Measurements from ENCODE around the gene CTIF.

CTIF gene

GRCh38 chr18:48721312-48721711 lies 182.5 kb downstream of the CTIF start:
- TF ChIP-seq CTCF (IDR thresholded peaks at IDR 0.05): no peak
- Histone ChIP-seq H3K4me3 (ENCODE audit: low read depth, low read length) (no peak overlapping the region), H2AFZ (no peak overlapping the region), H3K9me3 (ENCODE audit: control insufficient read depth, low read length) (no peaks in the 10 kb centered on the region), H3K4me1 (no peaks in the 10 kb centered on the region), H3K79me2 (peaks cover 2% of the 10 kb centered on the region), H3K9ac (no peak overlapping the region), H3K36me3 (ENCODE audit: control insufficient read depth, insufficient read depth, low read length) (no peaks in the 10 kb centered on the region), H3K27me3 (ENCODE audit: control insufficient read depth, insufficient read depth, low read length) (no peaks in the 10 kb centered on the region), H3K4me2 (ENCODE audit: low read length) (no peak overlapping the region), H3K27ac (no peak overlapping the region)

- Histone ChIP-seq H3K79me2 (peaks cover 2% of the 10 kb centered on the region), H3K4me2 (ENCODE audit: low read length) (no peak overlapping the region), H3K9ac (no peak overlapping the region), H3K4me3 (ENCODE audit: low read depth, low read length) (no peak overlapping the region), H3K27ac (no peak overlapping the region), H2AFZ (no peak overlapping the region), H3K4me1 (no peaks in the 10 kb centered on the region), H3K36me3 (ENCODE audit: control insufficient read depth, insufficient read depth, low read length) (no peaks in the 10 kb centered on the region), H3K27me3 (ENCODE audit: control insufficient read depth, insufficient read depth, low read length) (no peaks in the 10 kb centered on the region), H3K9me3 (ENCODE audit: control insufficient read depth, low read length) (no peaks in the 10 kb centered on the region)
- no peak for TF ChIP-seq CTCF (IDR thresholded peaks at IDR 0.05)
These were observed 184.2 kb downstream of the CTIF start for GRCh38 chr18:48723016-48723415.

GRCh38 chr18:48723837-48724236 lies 185.0 kb downstream of the CTIF start:
- no peaks in the 10 kb centered on the region for H3K36me3 ChIP-seq (ENCODE audit: control insufficient read depth, insufficient read depth, low read length)
- H2AFZ ChIP-seq: no peak overlapping the region
- no peak overlapping the region for H3K27ac ChIP-seq
- no peak overlapping the region for H3K4me3 ChIP-seq (ENCODE audit: low read depth, low read length)
- peaks cover 2% of the 10 kb centered on the region for H3K79me2 ChIP-seq
- no peak overlapping the region for H3K9ac ChIP-seq
- H3K27me3 ChIP-seq (ENCODE audit: control insufficient read depth, insufficient read depth, low read length): no peaks in the 10 kb centered on the region
- no peaks in the 10 kb centered on the region for H3K4me1 ChIP-seq
- TF ChIP-seq CTCF (IDR thresholded peaks at IDR 0.05): no peak
- no peak overlapping the region for H3K4me2 ChIP-seq (ENCODE audit: low read length)
- H3K9me3 ChIP-seq (ENCODE audit: control insufficient read depth, low read length): no peaks in the 10 kb centered on the region

GRCh38 chr18:48724442-48724841 lies 185.6 kb downstream of the CTIF start:
- Histone ChIP-seq H3K79me2 (peaks cover 2% of the 10 kb centered on the region), H3K27me3 (ENCODE audit: control insufficient read depth, insufficient read depth, low read length) (no peaks in the 10 kb centered on the region), H3K4me1 (no peaks in the 10 kb centered on the region), H3K9ac (no peak overlapping the region), H3K9me3 (ENCODE audit: control insufficient read depth, low read length) (no peaks in the 10 kb centered on the region), H2AFZ (no peak overlapping the region), H3K4me2 (ENCODE audit: low read length) (no peak overlapping the region), H3K36me3 (ENCODE audit: control insufficient read depth, insufficient read depth, low read length) (no peaks in the 10 kb centered on the region), H3K27ac (no peak overlapping the region), H3K4me3 (ENCODE audit: low read depth, low read length) (no peak overlapping the region)
- TF ChIP-seq CTCF (IDR thresholded peaks at IDR 0.05): no peak

- H3K4me2 ChIP-seq (ENCODE audit: low read length): no peak overlapping the region
- no peak overlapping the region for H3K27ac ChIP-seq
- no peak overlapping the region for H2AFZ ChIP-seq
- no peak overlapping the region for H3K9ac ChIP-seq
- H3K27me3 ChIP-seq (ENCODE audit: control insufficient read depth, insufficient read depth, low read length): no peaks in the 10 kb centered on the region
- no peaks in the 10 kb centered on the region for H3K36me3 ChIP-seq (ENCODE audit: control insufficient read depth, insufficient read depth, low read length)
- no peaks in the 10 kb centered on the region for H3K9me3 ChIP-seq (ENCODE audit: control insufficient read depth, low read length)
- TF ChIP-seq CTCF (IDR thresholded peaks at IDR 0.05): no peak
- H3K4me1 ChIP-seq: no peaks in the 10 kb centered on the region
- H3K4me3 ChIP-seq (ENCODE audit: low read depth, low read length): no peak overlapping the region
- peaks cover 2% of the 10 kb centered on the region for H3K79me2 ChIP-seq
These were observed 186.1 kb downstream of the CTIF start for GRCh38 chr18:48724939-48725338.
